GF-D8 (cell line): ENCODE data around the gene ATAD2B.
"Not testable (repeated sequence)": the region's sequence is repeated elsewhere in the genome, so short reads cannot be mapped to it uniquely, and the experiment has no call there.

Experiments used
- DNase-seq: peaks from one replicate; lab custom pipeline; 2025; lab: John Stamatoyannopoulos, UW

Gene ATAD2B

DNA sequence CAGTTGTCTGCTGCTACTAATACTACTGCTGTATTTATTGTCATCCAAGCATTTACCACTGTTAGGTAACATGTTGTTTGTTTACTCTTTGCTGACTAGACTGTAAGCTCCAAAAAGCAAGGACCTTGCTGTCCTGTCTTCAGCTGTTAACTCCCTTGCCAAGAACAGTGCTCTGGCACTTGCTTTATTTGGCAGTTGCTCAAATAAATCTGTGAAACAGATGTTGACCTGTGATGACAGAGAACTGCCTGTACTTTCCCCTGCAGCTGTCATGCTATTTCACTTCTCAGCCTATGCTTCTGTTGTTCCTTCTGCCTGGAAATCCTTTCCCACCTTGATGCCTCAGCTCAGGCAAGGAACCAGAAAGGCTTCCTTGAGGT lies 181.2 kb downstream of the ATAD2B start:
- no peak for DNase-seq

DNA sequence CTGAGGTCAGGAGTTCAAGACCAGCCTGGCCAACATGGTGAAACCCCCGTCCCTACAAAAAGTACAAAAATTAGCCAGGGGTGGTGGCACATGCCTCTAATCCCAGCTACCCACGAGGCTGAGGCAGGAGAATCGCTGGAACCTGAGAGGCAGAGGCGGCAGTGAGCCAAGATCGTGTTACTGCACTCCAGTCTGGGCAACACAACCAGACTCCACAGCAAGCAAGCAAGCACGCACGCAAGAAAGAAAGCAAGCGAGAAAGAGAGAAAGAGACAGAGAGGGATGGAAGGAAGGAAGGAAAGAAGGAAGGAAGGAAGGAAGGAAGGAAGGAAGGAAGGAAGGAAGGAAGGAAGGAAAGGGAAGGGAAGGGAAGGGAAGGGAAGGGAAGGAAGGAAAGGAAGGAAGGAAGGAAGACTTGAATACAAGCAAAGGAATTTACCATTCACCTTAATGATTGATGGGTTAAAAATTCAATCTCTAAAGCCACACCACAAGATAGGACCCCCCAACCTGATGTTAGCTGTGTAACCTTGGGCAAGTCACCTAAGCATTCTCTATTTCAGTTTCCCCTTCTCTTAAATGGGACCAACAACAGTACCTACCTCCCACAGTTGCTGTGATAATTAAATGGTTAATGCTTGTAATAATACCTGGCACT lies 181.7 kb downstream of the ATAD2B start:
- DNase-seq: no peak

GRCh38 chr2:23736783-23737182 lies 190.1 kb downstream of the ATAD2B start:
- DNase-seq: not testable (repeated sequence)

- DNase-seq: no peak
Measured at GRCh38 chr2:23734416-23734815, 192.5 kb downstream of the ATAD2B start.

DNA sequence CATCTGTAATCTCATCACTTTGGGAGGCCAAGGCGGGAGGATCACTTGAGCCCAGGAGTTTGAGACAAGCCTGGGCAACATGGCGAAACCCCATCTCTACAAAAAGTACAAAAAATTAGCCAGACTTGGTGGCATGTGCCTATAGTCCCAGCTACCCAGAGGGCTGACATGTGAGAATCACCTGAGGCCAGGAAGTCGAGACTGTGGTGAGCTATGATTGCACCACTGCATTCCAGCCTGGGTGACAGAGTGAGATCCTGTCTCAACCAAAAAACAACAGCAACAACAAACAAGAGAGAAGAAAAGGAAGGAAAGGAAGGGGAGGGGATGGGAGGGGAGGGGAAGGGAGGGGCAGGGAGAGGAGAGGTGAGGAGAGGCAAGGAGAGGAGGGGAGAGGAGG lies 203.9 kb downstream of the ATAD2B start:
- not testable (repeated sequence) for DNase-seq

DNA sequence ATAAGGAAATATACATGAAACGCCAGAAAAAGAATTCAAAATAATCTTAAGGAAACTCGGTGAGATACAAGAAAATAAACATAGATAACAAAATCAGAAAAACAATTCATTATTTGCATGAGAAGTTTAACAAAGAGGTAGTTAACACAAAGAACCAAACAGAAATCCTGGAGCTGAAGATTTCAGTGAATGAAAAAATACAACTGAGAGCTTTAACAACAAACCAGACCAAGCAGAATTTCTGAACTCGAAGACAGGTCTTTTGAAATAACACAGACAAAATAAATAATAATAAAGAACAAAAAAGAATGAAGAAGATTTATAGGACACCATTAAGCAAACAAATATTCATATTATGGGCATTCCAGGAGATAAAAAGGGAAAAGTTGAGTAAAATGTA lies 204.7 kb downstream of the ATAD2B start:
- no peak for DNase-seq

- DNase-seq: no peak
Measured at GRCh38 chr2:23721454-23721826, 205.5 kb downstream of the ATAD2B start.

GRCh38 chr2:23720705-23721453 lies 206.0 kb downstream of the ATAD2B start:
- DNase-seq: no peak

- no peak for DNase-seq
Measured at GRCh38 chr2:23719716-23720115, 207.2 kb downstream of the ATAD2B start.

DNA sequence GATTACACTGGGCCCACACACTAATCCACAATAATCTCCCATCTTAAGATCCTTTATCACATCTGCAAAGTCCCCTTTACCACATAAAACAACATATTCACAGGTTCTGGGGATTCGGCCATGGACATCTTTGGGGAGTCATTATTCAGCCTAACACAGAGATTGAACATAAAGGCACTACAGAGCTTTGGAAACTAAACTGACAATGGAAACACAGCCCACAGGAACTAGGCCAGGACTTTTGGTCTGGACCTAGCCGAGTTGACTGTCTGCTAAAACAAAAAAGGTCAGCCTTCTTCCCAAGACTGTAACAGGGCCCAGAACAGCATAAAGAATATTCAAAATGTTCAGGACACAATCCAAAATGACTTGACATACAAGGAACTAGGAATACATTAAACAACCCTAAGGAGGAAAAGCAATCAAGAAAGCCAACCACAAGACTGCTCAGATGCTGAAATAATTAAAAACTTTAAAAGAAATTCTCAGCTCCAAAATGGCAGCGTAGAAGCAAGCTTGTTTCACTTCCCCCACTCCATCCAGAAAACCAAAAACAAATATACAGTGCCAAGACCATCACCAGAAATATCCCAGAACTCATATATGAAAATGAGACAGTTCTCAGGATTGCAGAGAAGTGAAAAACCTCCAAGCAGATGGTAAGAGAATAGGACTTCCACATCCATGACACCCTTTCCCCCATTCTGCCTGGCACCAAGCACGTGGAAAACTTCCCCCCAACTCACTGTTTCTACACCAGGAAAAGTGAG lies 207.8 kb downstream of the ATAD2B start:
- no peak for DNase-seq

GRCh38 chr2:23713351-23713750 lies 213.6 kb downstream of the ATAD2B start:
- no peak for DNase-seq

DNA sequence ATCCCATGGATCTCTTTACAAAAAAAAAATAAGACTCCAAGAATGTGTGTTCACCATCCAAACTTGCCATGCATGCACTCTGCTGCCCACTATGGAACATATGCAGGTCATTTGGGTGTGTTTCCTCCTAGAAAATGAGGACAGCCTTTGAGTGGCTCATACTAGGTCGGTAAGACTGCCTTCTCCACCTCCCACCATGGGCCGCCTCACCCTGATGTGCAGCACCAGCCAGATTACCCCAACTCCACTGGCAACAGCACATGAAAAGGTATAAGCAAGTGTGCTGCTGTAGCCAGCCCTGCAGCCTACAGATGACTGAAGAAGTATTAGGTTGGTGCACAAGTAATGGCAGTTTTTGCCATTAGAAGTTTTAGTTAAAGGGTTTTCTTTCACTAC lies 214.2 kb downstream of the ATAD2B start:
- DNase-seq: no peak

DNA sequence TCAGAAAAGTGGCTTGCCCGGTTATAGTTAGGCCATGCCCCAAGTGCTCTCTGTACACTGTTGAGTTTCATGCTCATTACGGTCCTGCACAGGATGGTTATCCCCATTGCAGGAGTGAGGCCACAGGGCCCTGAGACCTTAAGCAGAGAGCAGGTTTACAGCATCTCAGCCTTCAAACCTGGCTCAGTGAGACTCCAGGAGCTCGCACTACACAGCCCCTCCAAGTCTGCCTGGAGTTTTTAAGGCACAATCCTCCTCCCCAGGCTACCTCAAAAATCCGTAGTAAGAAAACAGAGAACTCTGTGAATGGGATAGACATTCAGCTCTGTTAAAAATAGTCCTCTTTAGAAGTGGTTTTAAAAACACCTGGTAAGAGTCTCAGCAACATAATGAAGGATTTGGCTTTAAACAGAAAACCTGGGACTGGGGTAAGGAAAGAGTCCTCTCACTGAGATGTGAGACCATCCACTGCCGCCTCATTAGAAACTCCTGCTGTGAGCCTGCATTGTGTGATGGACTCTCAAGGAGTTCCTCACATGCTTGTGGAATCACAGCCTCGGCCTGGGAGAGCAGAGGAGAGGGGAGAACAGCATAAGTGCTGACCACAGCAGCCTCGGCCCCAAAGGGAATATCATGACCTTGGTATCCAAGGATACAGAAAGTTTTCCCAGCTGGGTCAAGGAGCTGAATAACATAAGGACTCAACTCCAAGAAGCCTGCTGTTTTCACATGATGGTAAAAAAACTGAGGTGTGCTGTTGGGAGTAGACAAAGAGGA lies 214.8 kb downstream of the ATAD2B start:
- DNase-seq: no peak

DNA sequence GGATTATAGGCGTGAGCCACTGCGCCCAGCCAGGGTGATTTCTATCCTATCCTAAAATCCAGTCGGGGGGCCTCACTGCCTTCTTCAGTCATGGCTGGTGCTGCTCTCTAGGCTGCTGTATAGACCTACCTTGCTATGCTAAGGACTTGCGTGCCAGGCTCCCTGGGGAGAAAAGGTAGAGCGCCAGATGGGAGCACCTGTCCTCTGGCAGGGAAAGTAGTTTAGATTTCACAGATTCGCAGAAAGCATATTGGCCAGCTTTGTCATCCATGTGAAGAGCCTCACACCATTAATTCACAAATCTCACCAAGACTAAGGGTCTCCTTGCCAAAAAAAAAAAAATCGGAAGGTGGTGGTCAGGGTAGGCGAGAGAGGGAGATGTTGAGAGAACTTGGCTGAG lies 217.6 kb downstream of the ATAD2B start:
- no peak for DNase-seq

DNA sequence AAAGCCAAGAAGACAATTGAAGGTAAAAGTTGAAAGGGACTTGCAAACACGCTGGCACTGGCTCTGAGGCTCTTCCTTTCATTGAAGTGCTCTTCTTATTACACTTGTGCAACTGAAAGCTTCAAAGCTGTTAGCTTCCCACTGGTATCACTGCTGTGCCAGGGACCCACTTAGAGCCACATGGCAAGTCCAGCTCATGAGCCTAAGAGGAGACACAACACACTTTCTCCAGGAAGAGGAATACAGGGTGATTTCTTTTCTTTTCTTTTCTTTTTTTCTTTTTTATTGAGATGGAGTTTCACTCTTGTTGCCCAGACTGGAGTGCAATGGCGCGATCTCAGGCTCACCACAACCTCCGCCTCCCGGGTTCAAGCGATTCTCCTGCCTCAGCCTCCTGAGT lies 218.2 kb downstream of the ATAD2B start:
- no peak for DNase-seq

DNA sequence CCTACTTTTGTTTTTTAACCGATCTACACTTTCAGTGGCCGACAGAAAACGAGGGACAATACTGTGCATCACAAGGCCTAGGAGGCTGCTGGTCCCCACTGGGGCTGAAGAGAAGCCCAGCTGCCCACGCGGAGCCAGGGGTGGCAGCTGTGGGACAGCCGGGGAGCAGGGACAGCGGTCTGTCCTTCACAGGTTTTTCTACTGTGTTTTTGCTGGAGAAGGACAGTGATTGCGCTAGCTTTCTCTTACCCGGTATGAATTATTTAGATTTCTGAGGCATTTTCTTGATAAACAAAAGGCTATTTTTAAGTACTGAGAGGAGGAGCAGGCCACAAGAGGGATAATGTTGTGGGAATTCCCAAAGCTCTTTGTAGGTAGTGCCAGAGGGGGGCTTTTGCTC lies 219.8 kb downstream of the ATAD2B start:
- no peak for DNase-seq

DNA sequence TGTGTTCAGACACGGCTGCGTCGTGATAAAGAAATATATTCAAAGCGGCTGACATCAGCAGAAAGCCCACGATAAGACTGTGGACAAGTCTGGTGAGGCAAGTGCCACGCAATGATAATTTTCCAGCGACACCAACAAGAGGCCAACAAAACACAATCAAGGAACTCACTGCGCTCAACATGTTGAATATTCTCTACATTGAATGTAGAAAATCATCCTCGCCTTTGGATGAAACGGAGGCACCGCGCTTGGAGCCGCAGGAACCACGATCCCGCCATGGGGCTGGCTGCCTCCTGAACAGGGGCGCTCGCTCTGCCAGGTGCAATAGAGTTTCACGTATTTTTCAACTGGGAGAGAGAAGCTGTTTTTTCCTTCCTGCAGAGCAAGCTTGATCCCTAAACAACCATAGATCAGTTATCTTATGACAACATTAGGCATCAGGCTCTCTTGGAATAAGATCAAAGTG lies 220.3 kb downstream of the ATAD2B start:
- no peak for DNase-seq

GRCh38 chr2:23705771-23706612 lies 220.9 kb downstream of the ATAD2B start:
- no peak for DNase-seq

DNA sequence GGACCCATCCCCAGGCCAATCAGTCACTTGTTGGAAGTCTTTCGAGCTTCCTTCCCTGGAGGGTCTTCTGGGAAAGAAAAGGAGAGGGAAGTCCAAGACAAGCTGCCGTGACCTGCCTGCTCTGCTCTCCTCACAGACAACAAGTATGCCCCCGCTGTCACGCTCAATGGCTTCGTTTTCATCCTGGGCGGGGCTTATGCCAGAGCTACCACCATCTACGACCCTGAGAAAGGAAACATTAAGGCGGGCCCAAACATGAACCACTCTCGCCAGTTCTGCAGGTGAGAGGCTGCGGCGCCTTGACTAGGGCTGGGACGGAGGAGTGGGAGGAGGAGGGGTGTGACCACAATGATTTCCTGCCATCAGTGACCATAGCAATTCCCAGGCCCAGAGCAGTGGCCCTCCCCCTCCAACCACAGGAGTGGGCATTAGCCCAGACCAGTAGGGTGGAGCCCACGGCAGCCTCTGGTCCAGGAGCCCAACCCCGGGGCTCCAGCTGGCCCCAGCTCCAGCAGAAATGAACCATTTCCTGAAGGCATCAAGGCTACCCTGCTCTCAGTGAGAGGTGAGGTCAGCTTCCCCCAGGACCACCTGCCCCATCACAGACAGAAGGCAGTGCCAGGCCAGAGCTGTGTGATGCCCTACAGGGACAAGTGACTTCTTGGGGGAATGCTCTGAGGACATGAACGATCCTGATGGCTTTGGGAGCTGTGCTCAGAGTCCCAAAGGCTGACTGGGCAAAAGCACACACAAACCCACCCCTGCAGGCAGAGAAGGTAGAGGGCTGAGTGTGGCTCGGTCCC lies 223.1 kb downstream of the ATAD2B start:
- no peak for DNase-seq

- no peak for DNase-seq
Measured at GRCh38 chr2:23703037-23703582, 223.8 kb downstream of the ATAD2B start.
